DLD1 (cell line): ENCODE results near the gene GALE.
"Not testable (repeated sequence)": the region's sequence is repeated elsewhere in the genome, so short reads cannot be mapped to it uniquely, and the experiment has no call there.

Source experiments
- in situ Hi-C: cut with HindIII; loops from 2 replicates; pipeline ENCODE4 v1.10.0; 2017; ENCODE audit warnings: low sequenced_read_pairs

Gene GALE

GRCh38 chr1:23800400-23801337, at the start of gene GALE:
TSS of gene GALE (minus strand) at chr1:23800754. CDS start at chr1:23799007, 1,747 bp downstream.
- in situ Hi-C loops: no loop called here

GRCh38 chr1:23848673-23849616, 48.4 kb upstream of the GALE start:
- in situ Hi-C loops: no loop called here

GRCh38 chr1:23847482-23848095, 47.0 kb upstream of the GALE start:
- in situ Hi-C loops: not testable (repeated sequence)

DNA sequence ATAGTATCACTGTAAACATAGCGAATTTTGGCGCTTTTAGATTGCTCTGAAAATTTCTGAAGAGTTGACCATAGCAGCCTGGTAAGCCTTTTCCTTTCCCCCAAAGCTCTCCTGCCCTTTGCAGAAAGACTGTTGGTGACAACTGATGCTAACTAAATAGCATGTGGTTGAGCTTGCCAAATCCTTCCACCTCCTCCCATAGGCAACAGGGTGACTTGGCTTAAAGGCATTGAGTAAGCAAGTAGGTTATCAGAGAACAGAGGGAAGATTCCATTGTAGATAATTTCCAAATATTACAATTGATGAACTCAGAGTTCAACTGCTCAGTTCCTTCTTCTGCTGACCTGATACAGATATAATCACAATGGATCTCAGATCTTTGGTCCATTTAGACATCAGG, 44.6 kb upstream of the GALE start:
- in situ Hi-C loops: no loop called here

DNA sequence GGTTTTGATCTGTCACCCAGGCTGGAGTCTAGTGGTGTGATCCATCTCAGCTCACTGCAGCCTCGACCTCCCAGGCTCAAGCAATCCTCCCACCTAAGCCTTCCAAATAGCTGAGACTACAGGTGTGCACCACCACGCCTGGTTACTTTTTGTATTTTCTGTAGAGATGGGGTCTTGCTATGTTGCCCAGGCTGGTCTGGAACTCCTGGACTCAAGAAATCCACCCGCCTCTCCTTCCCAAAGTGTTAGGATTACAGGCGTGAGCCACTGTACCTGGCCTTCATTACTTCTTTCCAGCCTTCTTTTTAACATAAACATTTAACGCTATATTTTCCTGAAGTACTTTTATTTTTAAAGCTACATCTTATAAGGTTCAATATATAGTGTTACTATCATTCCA, 43.1 kb upstream of the GALE start:
- in situ Hi-C loops: no loop called here

- in situ Hi-C loops: no loop called here
Measured at GRCh38 chr1:23838401-23838866, 37.9 kb upstream of the GALE start.

- in situ Hi-C loops: no loop called here
Measured at GRCh38 chr1:23837908-23838307, 37.4 kb upstream of the GALE start.

DNA sequence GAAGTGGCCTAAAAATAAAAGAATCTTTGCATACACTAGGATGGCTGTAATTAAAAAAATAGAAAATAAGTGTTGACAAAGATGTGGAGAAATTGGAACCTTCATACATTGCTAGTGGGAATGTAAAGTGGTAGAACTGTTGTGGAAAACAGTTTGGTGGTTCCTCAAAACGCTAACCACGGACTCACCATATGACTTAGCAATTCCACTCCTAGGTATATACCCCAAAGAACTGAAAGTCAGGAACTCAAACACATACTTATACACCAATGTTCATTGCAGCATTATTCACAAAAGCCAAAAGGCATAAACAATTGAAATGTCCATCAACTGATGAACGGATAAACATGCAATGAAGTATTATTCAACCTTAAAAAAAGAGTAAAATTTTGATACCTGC, 35.5 kb upstream of the GALE start:
- in situ Hi-C loops: no loop called here

DNA sequence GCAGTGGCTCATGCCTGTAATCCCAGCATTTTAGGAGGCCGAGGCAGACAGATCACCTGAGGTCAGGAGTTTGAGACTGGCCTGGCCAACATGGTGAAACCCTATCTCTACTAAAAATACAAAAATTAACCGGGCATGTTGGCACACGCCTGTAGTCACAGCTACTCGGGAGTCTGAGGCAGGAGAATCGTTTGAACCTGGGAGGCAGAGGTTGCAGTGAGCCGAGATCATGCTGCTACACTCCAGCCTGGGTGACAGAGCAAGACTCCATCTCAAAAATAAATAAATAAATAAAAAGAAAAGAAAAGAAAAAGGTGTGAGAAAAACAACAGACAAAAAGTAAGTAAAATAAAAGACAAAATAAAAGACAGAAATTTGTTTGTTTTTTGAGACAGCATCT, 33.6 kb upstream of the GALE start:
- in situ Hi-C loops: not testable (repeated sequence)

DNA sequence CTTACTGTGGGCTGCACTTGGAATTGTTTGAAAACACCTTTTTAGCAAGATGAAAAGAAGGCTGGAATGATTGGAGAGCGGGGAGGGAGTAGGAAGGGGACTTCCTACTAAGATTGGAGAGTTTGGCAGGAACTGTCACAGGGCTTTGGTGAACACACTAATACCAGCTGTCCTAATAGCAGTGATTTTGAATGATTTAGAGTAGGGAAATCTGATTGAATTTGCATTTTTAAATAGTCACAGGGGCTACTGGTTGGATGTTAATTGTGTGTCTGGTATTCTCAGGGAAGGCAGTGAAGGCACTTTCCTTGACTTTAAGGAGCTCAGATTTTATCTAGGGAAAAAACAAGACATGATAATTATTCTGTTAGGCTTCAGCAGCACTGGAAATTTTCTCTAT, 27.2 kb upstream of the GALE start:
- in situ Hi-C loops: no loop called here

GRCh38 chr1:23826590-23826989, 26.0 kb upstream of the GALE start:
- in situ Hi-C loops: not testable (repeated sequence)

DNA sequence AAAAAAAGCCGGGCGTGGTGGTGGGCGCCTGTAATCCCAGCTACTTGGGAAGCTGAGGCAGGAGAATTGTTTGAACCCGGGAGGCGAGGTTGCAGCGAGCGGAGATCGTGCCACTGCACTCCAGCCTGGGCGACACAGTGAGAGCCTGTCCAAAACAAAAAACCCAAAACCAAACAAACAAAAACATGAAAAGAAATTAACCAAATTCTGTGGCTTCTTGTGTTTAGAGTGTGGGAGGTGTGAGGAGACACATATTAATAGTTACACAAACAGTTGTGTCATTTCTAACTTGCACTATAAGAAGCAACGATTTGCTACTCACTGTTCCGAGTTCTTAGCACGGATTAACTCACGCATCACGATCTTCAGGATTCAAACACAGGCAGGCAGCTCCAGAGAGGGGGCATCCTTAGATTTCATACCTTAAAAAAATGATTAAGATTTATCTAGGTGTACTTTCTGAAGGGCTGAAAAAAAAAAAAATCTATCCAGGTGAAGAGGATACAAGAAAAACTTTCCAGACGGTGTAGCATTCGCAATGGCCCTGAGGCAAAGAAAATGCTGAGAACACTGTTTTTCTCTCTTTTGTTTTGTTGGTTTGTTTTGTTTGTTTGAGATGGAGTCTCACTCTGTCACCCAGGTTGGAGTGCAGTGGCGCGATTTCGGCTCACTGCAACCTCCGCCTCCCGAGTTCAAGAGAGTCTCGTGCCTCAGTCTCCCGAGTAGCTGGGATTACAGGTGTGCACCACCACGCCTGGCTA, 25.4 kb upstream of the GALE start:
- in situ Hi-C loops: no loop called here

GRCh38 chr1:23825076-23825761, 24.7 kb upstream of the GALE start, which contains the start of gene HMGCL:
TSS of gene HMGCL (minus strand) at chr1:23825429. CDS start at chr1:23825415, 14 bp downstream.
- in situ Hi-C loops: no loop called here

DNA sequence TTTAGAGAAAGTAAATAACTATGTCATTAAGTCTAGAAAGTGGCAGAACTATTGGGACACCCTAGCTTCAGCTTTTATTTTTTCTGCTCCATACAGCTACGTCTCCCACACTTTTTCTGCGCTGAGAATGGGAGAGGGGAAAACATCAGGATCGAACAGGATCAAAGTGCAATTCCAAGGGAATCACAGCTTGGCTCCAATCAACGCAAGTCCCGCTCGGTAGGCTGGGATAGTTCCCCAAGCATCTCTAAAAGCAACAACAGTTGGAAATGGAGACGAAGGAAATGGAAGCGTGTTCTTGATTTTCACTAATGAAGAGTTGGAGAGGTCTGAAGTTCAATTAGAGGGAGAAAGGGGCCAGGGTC, 24.1 kb upstream of the GALE start:
- in situ Hi-C loops: no loop called here

DNA sequence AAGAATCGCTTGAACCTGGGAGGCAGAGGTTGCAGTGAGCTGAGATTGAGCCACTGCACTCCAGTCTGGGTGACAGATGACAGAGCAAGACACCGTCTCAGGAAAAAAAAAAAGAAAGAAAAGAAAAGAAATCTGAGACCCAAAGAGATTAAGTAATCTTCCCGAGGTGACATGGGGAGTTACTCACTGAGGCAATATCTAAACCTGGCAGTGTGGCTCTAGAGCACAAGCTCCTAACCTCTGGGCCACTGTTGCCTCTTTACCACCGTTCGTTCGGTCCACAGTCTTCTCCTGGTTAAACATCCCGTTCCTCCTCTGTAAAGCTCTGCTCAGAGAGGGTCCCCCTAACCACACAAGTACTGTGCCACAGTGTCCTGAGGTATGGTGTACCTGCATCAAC, 23.2 kb upstream of the GALE start:
- in situ Hi-C loops: no loop called here

GRCh38 chr1:23817633-23818032, 17.1 kb upstream of the GALE start:
- in situ Hi-C loops: no loop called here

- in situ Hi-C loops: no loop called here
Measured at GRCh38 chr1:23816906-23817305, 16.4 kb upstream of the GALE start.

DNA sequence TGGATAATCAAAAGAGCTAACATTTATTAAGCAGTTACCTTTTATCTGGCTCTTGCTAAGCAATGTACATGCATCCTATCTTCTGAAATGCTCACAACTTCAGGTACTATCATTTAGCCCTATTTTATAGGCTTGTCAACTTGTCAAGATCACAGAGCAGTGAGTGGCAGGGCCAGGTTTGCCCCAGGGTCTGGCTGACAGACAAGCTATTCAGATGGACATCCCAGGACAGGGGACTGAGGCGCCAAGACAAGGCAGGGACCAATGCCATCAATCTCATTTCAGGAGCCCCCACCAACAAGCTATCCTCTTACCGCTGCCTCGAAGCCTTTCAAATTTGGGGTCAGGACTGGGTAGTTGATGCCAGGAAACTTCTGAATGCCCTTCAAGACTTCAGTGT, 15.8 kb upstream of the GALE start:
- in situ Hi-C loops: no loop called here

DNA sequence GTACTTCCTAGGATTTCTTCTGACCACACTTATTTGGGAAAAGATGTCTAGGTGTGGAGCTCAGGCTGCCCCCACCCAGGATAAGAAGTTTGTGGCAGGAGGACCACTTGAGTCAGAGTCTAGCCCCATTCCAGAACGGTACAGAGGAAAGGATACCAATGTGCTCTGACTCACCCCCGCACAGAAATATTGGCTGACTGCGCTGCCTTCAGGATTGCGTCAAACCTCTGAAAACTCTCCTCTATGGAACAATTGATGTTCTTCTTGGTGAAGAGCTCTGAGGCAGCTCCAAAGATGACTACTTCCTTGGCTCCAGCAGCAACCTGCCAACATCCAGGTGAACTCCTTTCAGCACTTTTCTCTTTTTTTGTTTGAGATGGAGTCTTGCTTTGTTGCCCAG, 13.5 kb upstream of the GALE start:
- in situ Hi-C loops: no loop called here
